Activated CD4-positive, alpha-beta T cell treated with anti-CD3 and anti-CD28 coated beads, Interleukin-2, amount 10 ng/mL, durations not matched to agents 7 days and 5 days (primary cell): Measurements from ENCODE around the gene WWOX. TPM values are rescaled to one million over a fixed set of nuclear protein-coding genes. Genes with fewer than 3 reads are reported as not detected.
A peak's percentile ranks its signal among the peaks of the same experiment; 100 is the strongest.

Experiments used
- CTCF ChIA-PET: fragments of 350-600 bp; sonication (Branson Sonifier 250); formaldehyde crosslinking; loops from one replicate; lab custom pipeline; 2021; ENCODE audit warnings: antibody characterized with exemption; lab: Charles Lee
- POLR2A ChIA-PET: fragments of 350-600 bp; sonication (Branson Sonifier 250); formaldehyde crosslinking; loops from one replicate; lab custom pipeline; 2021; ENCODE audit warnings: antibody characterized with exemption; lab: Charles Lee
- DNase-seq: peaks from one replicate; pipeline ENCODE4 v3.0.0-alpha.2; 2020
- H3K27ac Mint-ChIP-seq: one replicate; pipeline ENCODE4 v1.8.0; 2021; ENCODE audit warnings: mild to moderate bottlenecking, moderate library complexity, mixed read lengths
- H3K27me3 Mint-ChIP-seq: one replicate; pipeline ENCODE4 v1.8.0; 2021; ENCODE audit warnings: mixed read lengths
- H3K36me3 Mint-ChIP-seq: one replicate; pipeline ENCODE4 v1.8.0; 2021; ENCODE audit warnings: low read depth, mixed read lengths
- H3K4me1 Mint-ChIP-seq: one replicate; pipeline ENCODE4 v1.8.0; 2021; ENCODE audit warnings: mixed read lengths
- H3K4me3 Mint-ChIP-seq: one replicate; pipeline ENCODE4 v1.8.0; 2021; ENCODE audit warnings: mild to moderate bottlenecking, moderate library complexity, mixed read lengths
- H3K9me3 Mint-ChIP-seq: one replicate; pipeline ENCODE4 v1.8.0; 2021; ENCODE audit warnings: mixed read lengths
- total RNA-seq, 2 experiments: library from RNA; stranded (reverse); gene quantifications; one replicate each; pipeline ENCODE4 v1.2.3, GENCODE V29; 2021

The WWOX gene
- total RNA-seq, 2 experiments from 2014 or later: 22.2 to 28.9 TPM

DNA sequence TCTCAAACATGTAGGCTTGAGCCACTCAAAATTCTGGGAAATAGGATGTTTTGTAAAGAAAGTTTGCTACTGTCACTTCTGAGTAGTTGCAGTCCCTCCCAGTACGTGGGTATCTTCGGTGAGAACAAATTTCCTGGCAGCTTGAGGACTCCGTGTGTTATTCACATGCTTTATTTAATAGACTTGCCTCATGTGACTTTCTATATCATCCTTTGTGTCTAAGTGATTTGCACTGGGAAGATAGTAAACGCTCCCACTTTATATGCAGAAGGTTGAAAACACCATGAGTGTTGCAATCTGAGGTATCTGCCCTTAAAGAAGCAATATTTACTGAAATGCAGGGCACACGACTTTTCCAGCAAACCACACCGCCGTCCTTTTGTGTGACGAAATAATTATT is 857.4 kb downstream of the WWOX start:
- Mint-ChIP-seq H3K27ac (no peak overlapping the region), H3K4me1 (peaks cover 7% of the 10 kb centered on the region)
- POLR2A ChIA-PET: no interaction called here

DNA sequence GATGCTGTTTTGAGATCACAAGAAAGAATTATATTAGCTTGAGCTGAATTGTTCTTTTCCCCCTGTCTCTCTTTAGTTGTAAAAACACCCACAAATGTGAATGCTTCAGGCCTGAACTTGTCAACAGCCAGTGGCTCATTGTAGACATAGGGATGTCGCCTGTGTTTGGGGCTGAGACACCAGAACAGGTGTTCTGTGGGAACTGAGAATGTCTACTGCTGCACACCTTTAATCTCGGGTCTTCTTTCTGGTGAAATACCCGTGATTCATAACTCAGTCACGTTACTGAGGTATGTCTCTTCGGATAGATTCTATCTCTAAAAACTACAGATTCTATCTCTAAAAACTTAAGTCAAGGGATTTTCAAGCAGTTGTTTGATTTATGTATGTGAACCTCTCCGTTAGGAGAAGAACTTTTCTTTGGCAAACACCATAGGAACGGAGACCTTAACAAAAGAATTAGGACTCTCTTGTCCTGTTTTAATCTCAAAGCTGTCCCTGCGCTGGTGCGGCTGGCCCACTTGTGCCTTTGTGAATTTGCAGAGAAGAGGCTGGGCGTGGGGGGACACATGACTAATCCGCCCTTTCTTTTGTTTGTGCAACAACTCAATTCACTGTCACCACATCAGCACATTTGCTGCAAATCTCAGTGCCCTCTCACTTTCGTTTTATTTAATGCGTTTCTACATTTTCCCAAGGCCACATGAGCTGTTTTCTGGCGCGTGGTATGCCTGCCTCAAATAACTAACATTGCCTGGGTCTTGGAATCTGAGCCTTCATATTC is 858.1 kb downstream of the WWOX start:
- CTCF ChIA-PET: no interaction called here
- H3K9me3 Mint-ChIP-seq: peaks cover 12% of the 10 kb centered on the region
- H3K27ac Mint-ChIP-seq: peak overlapping the region; percentile 47
- H3K4me1 Mint-ChIP-seq: peaks cover 7% of the 10 kb centered on the region
- DNase-seq: no peak
- peak overlapping the region; percentile 33 for H3K4me3 Mint-ChIP-seq
- H3K36me3 Mint-ChIP-seq: no peaks in the 10 kb centered on the region
- POLR2A ChIA-PET: no interaction called here
- no peaks in the 10 kb centered on the region for H3K27me3 Mint-ChIP-seq

More for the DNA sequence above, 857.4 kb downstream of the WWOX start:
- H3K9me3 Mint-ChIP-seq: peaks cover 12% of the 10 kb centered on the region
- no peak overlapping the region for H3K4me3 Mint-ChIP-seq
- CTCF ChIA-PET: no interaction called here
- H3K27me3 Mint-ChIP-seq: no peaks in the 10 kb centered on the region
- H3K36me3 Mint-ChIP-seq: no peaks in the 10 kb centered on the region
- no peak for DNase-seq

DNA sequence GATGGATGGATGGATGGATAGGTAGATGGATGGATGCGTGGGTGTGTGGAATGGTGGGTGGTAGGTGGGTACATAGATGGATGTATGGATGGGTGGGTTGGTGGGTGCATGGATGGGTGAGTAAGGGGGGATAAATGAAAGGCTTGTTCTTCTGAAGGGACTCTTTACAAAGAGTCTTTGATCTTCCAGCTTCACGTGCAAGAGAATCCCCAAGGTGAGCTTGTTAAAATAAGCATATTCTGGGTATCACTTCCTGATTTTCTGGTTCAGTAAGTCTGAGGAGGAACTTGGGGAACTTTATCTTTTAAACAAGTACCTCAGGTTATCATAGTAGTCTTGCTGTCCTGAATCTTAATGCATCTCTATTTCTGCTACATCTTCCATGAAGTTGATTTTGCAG is 862.0 kb downstream of the WWOX start:
- no peak overlapping the region for H3K27ac Mint-ChIP-seq
- H3K4me3 Mint-ChIP-seq: no peak overlapping the region
- H3K36me3 Mint-ChIP-seq: peaks cover 6% of the 10 kb centered on the region
- POLR2A ChIA-PET: no interaction called here
- peaks cover 10% of the 10 kb centered on the region for H3K4me1 Mint-ChIP-seq
- DNase-seq: no peak
- CTCF ChIA-PET: no interaction called here
- H3K27me3 Mint-ChIP-seq: no peaks in the 10 kb centered on the region
- peaks cover 20% of the 10 kb centered on the region for H3K9me3 Mint-ChIP-seq

DNA sequence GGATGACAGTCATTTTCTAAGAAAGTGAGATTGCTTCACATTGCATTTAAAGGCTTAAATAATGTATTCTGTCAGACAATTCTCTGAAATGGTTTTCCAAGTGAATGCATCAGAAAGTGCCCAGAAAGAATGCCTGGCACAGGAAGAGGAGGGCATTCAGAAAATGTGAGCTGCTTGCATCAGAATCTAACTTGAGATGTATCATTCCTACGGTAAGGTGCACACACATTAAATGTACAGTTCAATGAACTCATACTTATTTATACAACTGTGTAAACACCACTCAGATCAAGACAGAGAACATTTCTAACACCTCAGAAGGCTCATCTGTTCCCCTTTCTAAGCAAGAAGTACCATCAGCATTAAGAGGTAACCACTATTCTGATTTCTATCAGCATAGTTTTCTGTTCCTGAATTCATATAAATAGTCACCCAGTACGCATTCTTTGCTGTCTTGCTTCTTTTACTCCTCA is 863.0 kb downstream of the WWOX start:
- Mint-ChIP-seq H3K27me3 (no peaks in the 10 kb centered on the region), H3K4me1 (peaks cover 6% of the 10 kb centered on the region), H3K36me3 (peaks cover 6% of the 10 kb centered on the region), H3K9me3 (peaks cover 23% of the 10 kb centered on the region), H3K27ac (no peak overlapping the region), H3K4me3 (no peak overlapping the region)
- DNase-seq: no peak
- POLR2A ChIA-PET: no interaction called here
- CTCF ChIA-PET: no interaction called here

DNA sequence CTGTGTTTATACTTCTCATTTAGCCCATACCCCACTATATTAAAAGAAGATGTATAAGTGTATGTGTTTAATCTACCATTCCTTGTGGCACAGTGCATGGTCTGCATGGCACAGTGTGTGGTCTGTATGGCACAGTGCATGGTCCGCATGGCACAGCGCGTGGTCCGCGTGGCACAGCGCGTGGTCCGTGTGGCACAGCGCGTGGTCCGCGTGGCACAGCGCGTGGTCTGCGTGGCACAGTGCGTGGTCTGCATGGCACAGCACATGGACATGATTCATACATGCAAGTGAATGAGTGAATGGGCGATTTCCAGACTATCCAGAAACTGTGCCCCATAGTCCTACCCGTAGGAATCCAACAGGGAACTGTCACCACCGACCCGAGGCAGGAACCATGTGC is 868.5 kb downstream of the WWOX start:
- H3K4me3 Mint-ChIP-seq: no peak overlapping the region
- H3K27ac Mint-ChIP-seq: no peak overlapping the region
- H3K9me3 Mint-ChIP-seq: peaks cover 15% of the 10 kb centered on the region
- POLR2A ChIA-PET: no interaction called here
- H3K4me1 Mint-ChIP-seq: peaks cover under 1% of the 10 kb centered on the region
- H3K27me3 Mint-ChIP-seq: no peaks in the 10 kb centered on the region
- CTCF ChIA-PET: no interaction called here
- H3K36me3 Mint-ChIP-seq: peaks cover 6% of the 10 kb centered on the region
- no peak for DNase-seq

DNA sequence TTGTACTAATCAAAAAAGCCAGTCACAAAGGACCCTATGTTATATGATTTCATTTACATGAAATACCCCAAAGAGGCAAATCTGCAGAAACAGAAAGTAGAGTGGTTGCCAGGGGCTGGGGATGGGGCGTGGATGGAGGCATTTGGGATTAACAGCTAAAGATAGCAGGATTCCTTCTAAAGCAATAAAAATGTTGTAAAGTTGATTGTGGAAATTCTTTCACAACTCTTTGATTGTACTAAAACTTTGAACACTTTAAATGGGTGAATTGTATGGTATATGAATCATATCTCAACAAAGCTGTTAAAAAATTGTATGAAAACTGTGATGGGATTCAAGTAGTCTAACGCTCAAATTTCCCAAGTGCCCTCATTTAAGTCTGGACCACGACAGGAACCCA is 870.3 kb downstream of the WWOX start:
- peaks cover 10% of the 10 kb centered on the region for H3K9me3 Mint-ChIP-seq
- H3K27ac Mint-ChIP-seq: no peak overlapping the region
- no peak for DNase-seq
- H3K4me3 Mint-ChIP-seq: no peak overlapping the region
- no peaks in the 10 kb centered on the region for H3K4me1 Mint-ChIP-seq
- ChIA-PET CTCF (interaction anchor here (1.0 kb wide), 1 partner anchor 9 kb away, joined by 3 read pairs; no protein-coding TSS in a partner anchor), POLR2A (no interaction called here)
- H3K27me3 Mint-ChIP-seq: no peaks in the 10 kb centered on the region
- H3K36me3 Mint-ChIP-seq: no peaks in the 10 kb centered on the region

DNA sequence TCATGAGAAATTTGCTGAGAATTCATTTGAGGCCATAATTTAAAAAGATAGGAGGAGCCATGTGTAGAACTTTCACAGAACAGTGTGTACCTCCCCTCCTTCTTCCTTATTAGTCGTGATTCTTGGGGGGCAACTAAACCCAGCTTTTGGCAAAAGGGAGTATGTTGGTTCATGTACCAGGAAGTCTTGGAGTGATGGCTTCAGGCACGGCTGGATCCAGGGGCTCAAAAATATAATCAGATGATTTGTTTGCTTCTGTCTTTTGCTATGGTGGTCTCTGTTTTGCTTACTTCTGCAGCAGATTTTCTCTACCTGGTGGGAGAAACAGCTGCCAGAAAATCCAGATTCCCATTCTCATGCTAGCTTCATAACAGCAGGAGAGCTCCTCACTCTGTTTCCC is 871.2 kb downstream of the WWOX start:
- Mint-ChIP-seq H3K27me3 (no peaks in the 10 kb centered on the region), H3K27ac (no peak overlapping the region), H3K36me3 (no peaks in the 10 kb centered on the region), H3K9me3 (peaks cover 8% of the 10 kb centered on the region), H3K4me1 (no peaks in the 10 kb centered on the region), H3K4me3 (no peak overlapping the region)
- ChIA-PET CTCF (interaction anchor here (0.6 to 1.0 kb wide), 2 partner anchors 10 to 456 kb away, joined by 3 to 4 read pairs; no protein-coding TSS in a partner anchor), POLR2A (no interaction called here)
- DNase-seq: no peak

DNA sequence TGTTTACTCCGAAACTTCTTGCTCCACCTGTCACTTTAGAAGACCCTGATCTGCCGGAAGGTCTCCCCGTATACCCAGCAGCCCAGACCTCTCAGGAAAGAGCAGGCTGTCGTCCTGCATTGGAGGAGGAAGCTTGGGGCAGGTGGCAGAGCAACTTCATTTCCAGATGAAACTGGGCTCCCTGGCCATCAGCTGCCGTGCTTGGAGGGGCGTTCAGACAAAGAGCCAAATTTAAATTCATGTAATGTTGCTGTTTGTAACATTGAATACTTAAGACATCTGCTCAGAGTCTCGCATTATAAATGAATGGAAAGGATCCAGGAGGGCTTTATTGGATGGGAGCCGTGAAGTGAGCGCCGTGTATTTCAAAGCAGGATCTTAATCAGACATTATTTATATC is 872.6 kb downstream of the WWOX start:
- Mint-ChIP-seq H3K27ac (no peak overlapping the region), H3K4me1 (no peaks in the 10 kb centered on the region), H3K9me3 (peaks cover 5% of the 10 kb centered on the region), H3K27me3 (no peaks in the 10 kb centered on the region), H3K4me3 (no peak overlapping the region), H3K36me3 (no peaks in the 10 kb centered on the region)
- no peak for DNase-seq
- ChIA-PET CTCF (no interaction called here), POLR2A (no interaction called here)

DNA sequence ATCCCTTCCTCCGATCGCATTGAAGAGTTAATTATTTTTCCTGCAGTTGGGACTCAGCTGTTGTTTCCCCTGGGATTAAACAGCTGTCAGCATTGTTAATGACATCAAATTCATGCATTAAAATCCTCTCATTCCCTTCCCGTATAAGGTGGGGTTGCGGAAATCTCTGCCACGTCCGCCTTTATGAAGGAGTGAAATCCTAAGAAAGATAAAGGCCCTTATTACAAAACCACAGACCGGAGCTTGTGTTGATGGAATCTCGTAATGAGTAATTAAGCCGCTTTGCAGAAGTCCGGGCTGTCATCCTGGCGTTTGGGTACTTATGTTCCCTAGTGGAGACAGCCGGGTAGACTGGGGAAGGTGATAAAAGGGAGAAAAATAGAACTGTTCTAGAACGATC is 873.5 kb downstream of the WWOX start:
- Mint-ChIP-seq H3K4me3 (no peak overlapping the region), H3K27me3 (no peaks in the 10 kb centered on the region), H3K4me1 (no peaks in the 10 kb centered on the region), H3K9me3 (peaks cover 6% of the 10 kb centered on the region), H3K36me3 (no peaks in the 10 kb centered on the region), H3K27ac (no peak overlapping the region)
- ChIA-PET CTCF (no interaction called here), POLR2A (no interaction called here)
- no peak for DNase-seq

DNA sequence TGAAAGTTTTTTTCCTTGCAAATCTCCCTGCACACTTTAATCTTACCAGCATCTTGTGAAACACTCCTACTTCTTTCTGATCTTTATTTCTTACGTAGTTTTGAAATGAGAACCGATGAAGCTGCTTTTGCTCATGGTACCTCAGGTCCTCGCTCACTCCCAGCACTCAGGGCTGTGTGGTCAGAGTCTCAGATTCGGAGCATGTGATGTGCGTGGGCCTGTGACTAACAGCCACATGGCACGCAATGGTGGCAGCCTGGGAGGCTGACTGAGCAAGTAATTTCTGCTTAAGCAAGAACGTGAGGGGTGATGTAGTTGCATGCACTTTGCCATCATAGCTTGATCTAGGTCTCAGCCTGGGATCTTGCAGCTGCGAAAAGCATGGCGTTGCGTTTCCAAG is 876.8 kb downstream of the WWOX start:
- ChIA-PET POLR2A (no interaction called here), CTCF (no interaction called here)
- H3K4me1 Mint-ChIP-seq: no peaks in the 10 kb centered on the region
- DNase-seq: no peak
- H3K27ac Mint-ChIP-seq: no peak overlapping the region
- H3K9me3 Mint-ChIP-seq: peaks cover 2% of the 10 kb centered on the region
- H3K4me3 Mint-ChIP-seq: no peak overlapping the region
- H3K27me3 Mint-ChIP-seq: no peaks in the 10 kb centered on the region
- no peaks in the 10 kb centered on the region for H3K36me3 Mint-ChIP-seq

DNA sequence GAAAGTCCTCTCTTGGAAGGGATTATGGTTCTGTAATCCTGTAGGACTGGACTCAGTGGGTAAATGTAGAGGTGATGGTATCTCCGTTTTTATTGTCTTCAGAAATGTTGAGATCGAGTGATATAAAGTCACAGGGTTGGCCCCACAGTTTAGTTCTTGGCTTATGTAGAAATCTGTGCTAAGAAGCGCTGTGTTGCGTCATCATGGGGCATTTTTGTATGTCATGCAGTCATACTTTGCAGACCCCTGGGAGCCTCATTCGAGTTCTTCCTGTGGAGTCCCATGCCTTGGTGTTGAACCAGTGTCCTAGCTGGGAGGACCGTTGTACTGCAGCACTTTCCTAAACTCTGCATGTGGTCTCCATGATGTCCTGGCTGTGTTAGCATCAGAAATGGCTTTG is 881.4 kb downstream of the WWOX start:
- no peaks in the 10 kb centered on the region for H3K36me3 Mint-ChIP-seq
- CTCF ChIA-PET: no interaction called here
- H3K4me1 Mint-ChIP-seq: no peaks in the 10 kb centered on the region

DNA sequence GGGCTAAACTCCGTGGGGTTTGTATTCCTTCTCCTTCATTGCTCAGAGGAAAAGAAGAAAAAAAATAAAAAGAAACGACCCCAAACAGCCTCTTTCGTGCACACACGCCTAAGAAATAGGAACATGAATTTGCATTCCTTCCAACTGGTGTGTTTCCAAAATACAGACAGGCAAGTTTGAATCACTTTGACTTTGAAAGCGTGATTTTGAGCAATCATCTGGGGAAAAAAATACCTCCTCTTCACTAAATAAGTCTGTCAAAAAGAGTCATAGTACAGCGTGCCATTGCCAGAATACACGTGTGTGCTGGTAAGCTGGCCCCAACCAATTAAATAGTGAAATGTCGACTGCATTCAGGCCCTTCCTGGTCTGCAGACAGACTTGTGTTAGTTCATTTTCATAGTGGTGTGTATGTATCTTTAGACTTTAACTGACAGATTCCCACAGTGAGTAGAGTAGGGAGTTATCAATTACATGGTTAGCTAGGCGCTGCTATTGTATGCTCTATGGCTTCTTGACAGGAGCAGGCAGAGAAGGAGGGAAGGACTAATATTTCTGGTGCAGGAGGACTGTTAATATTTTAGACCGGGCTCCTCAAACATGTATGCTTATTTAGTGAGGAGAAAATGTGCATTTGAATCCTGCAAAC is 882.8 kb downstream of the WWOX start:
- ChIA-PET CTCF (no interaction called here), POLR2A (no interaction called here)
- Mint-ChIP-seq H3K36me3 (no peaks in the 10 kb centered on the region), H3K27ac (no peak overlapping the region), H3K4me1 (no peaks in the 10 kb centered on the region), H3K4me3 (no peak overlapping the region), H3K27me3 (no peaks in the 10 kb centered on the region), H3K9me3 (peaks cover 7% of the 10 kb centered on the region)
- DNase-seq: no peak

More for the DNA sequence above, 881.4 kb downstream of the WWOX start:
- Mint-ChIP-seq H3K27me3 (no peaks in the 10 kb centered on the region), H3K9me3 (peaks cover 7% of the 10 kb centered on the region), H3K4me3 (no peak overlapping the region), H3K27ac (no peak overlapping the region)
- DNase-seq: no peak
- POLR2A ChIA-PET: no interaction called here

DNA sequence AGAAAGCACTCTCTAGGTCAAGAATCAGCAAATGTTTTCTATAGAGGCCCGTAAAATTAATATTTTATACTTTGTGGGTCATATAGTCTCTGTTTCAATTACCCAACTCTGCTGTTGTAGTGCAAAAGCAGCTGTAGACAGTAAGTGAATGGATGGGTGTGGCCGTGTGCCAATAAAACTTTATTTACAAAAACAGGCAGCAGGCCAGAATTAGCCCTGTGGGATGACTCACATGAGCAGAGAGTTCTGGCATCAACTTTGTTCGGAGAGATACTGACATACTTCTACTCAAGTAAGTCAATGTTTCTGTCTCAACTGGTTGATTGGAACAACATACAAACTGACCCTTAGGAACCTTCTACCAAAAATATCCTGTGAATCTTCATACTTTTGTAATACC is 884.9 kb downstream of the WWOX start:
- H3K27me3 Mint-ChIP-seq: no peaks in the 10 kb centered on the region
- H3K27ac Mint-ChIP-seq: no peak overlapping the region
- H3K4me1 Mint-ChIP-seq: no peaks in the 10 kb centered on the region
- no peak overlapping the region for H3K4me3 Mint-ChIP-seq
- H3K36me3 Mint-ChIP-seq: no peaks in the 10 kb centered on the region
- ChIA-PET POLR2A (no interaction called here), CTCF (no interaction called here)
- H3K9me3 Mint-ChIP-seq: peaks cover 7% of the 10 kb centered on the region
- no peak for DNase-seq
